Kidney epithelial cell (primary cell): Measurements from ENCODE around the gene APLP1. TPM values are rescaled to one million over a fixed set of nuclear protein-coding genes. Genes with fewer than 3 reads are reported as not detected.

Source experiments
- DNase-seq: peaks from one replicate; pipeline ENCODE4 v3.0.0-alpha.2; 2010; ENCODE audit warnings: low read depth
- H3K27me3 ChIP-seq: 2 replicates; pipeline ENCODE4 v1.6.0; 2011; ENCODE audit warnings: low read length; ENCODE audit not compliant: control insufficient read depth, insufficient read depth
- H3K36me3 ChIP-seq: 2 replicates; pipeline ENCODE4 v1.5.1; 2011; ENCODE audit warnings: low read length; ENCODE audit not compliant: control insufficient read depth, insufficient read depth
- H3K4me3 ChIP-seq: 2 replicates; pipeline ENCODE4 v1.5.1; 2011; ENCODE audit warnings: low read depth, mild to moderate bottlenecking, control low read depth, low read length
- total RNA-seq: library from RNA; depleted of rRNA; stranded (reverse); fragments of >200 nt; gene quantifications from 2 replicates; pipeline ENCODE4 v1.2.3, GENCODE V29; 2015
- TF ChIP-seq, protein P1 (sequence below): IDR thresholded peaks from 2 replicates; pipeline ENCODE4 v1.5.1; 2011; ENCODE audit warnings: mild to moderate bottlenecking, moderate library complexity, low read length, control low read depth, inconsistent platforms; ENCODE audit not compliant: insufficient read depth, poor library complexity, severe bottlenecking

Gene APLP1
- total RNA-seq, 1 donor from 2014 or later = 9.3 TPM

DNA sequence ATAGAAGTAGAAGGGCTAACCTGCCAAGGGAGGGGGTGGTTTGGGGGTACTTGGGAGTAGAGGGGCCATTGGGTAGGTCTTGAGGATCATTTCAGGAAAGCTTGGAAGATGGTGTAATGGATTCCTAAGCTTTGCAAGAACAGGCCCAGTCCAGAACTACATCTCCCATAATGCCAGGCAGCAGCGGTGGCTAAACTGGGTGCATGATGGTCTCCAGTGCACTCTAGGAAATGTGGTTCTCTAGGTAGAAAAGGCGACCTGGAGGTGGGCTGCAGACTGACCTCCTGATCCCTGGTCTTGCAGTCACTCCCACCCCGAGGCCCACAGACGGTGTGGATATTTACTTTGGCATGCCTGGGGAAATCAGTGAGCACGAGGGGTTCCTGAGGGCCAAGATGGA, 3.8 kb downstream of the APLP1 start:
- H3K4me3 ChIP-seq = no peak overlapping the region
- H3K36me3 ChIP-seq = no peaks in the 10 kb centered on the region
- no peak for DNase-seq
- peaks cover 25% of the 10 kb centered on the region for H3K27me3 ChIP-seq
- TF ChIP-seq, protein P1, sequence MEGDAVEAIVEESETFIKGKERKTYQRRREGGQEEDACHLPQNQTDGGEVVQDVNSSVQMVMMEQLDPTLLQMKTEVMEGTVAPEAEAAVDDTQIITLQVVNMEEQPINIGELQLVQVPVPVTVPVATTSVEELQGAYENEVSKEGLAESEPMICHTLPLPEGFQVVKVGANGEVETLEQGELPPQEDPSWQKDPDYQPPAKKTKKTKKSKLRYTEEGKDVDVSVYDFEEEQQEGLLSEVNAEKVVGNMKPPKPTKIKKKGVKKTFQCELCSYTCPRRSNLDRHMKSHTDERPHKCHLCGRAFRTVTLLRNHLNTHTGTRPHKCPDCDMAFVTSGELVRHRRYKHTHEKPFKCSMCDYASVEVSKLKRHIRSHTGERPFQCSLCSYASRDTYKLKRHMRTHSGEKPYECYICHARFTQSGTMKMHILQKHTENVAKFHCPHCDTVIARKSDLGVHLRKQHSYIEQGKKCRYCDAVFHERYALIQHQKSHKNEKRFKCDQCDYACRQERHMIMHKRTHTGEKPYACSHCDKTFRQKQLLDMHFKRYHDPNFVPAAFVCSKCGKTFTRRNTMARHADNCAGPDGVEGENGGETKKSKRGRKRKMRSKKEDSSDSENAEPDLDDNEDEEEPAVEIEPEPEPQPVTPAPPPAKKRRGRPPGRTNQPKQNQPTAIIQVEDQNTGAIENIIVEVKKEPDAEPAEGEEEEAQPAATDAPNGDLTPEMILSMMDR = no peak

DNA sequence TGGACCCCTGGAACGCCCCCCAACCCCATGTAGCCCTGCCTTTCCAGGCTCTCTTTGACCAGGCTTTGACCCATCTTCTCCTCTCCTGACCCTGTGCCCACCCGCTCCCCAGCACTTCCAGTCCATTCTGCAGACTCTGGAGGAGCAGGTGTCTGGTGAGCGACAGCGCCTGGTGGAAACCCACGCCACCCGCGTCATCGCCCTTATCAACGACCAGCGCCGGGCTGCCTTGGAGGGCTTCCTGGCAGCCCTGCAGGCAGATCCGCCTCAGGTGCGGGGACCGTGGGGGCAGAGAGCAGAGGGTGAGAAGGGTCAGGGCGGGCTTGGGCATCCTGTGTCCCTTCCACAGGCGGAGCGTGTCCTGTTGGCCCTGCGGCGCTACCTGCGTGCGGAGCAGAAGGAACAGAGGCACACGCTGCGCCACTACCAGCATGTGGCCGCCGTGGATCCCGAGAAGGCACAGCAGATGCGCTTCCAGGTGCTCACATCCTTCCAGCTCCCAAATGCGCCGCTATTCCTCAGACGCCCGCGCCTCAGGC, 6.1 kb downstream of the APLP1 start:
- Histone ChIP-seq H3K27me3 (peaks cover 15% of the 10 kb centered on the region), H3K4me3 (no peak overlapping the region), H3K36me3 (no peaks in the 10 kb centered on the region)
- TF ChIP-seq, protein P1 = no peak
- no peak for DNase-seq

DNA sequence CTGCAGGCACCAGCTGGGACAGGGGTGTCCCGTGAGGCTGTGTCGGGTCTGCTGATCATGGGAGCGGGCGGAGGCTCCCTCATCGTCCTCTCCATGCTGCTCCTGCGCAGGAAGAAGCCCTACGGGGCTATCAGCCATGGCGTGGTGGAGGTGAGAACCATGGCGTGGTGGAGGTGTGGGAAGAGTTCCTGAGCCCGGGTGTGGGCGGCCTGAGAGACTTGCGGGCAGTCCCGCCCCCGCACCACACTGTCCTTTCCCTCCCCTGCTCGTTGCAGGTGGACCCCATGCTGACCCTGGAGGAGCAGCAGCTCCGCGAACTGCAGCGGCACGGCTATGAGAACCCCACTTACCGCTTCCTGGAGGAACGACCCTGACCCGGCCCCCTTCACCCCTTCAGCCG, 10.7 kb downstream of the APLP1 start:
- TF ChIP-seq, protein P1 = no peak
- no peak for DNase-seq
- Histone ChIP-seq H3K36me3 (no peaks in the 10 kb centered on the region), H3K4me3 (no peak overlapping the region), H3K27me3 (peaks cover 7% of the 10 kb centered on the region)

GRCh38 chr19:35879770-35880317, 11.5 kb downstream of the APLP1 start:
- H3K36me3 ChIP-seq = no peaks in the 10 kb centered on the region
- DNase-seq = peak; percentile 61
- TF ChIP-seq, protein P1 = no peak
- H3K27me3 ChIP-seq = peaks cover 7% of the 10 kb centered on the region
- H3K4me3 ChIP-seq = no peak overlapping the region

GRCh38 chr19:35882114-35882832, 13.9 kb downstream of the APLP1 start:
- H3K27me3 ChIP-seq = peaks cover 7% of the 10 kb centered on the region

More at GRCh38 chr19:35882114-35882832, 13.9 kb downstream of the APLP1 start:
- Histone ChIP-seq H3K36me3 (no peaks in the 10 kb centered on the region), H3K4me3 (no peak overlapping the region)
- TF ChIP-seq, protein P1 = peak; percentile 41
- no peak for DNase-seq
